ENCODE results near the gene BTN2A1. TPM values are rescaled to one million over a fixed set of nuclear protein-coding genes. Genes with fewer than 3 reads are reported as not detected.

Gene BTN2A1
- total and polyA plus RNA-seq, 2 of the 13 experiments (the other 11 are each of a cell fraction or from before 2014, with no cell fraction given), result 16.4 to 30.4 TPM

GRCh38 chr6:26457806-26458688, at the start of gene BTN2A1 (continued):
- TF ChIP-seq ZMYM3 (CRISPR knock-in tag; IDR thresholded peaks at IDR 0.05) (no peak), CTCF (CRISPR knock-in tag; IDR thresholded peaks at IDR 0.05) (peak; percentile 57), PLSCR1 (CRISPR knock-in tag; IDR thresholded peaks at IDR 0.05; ENCODE audit: borderline replicate concordance) (no peak), ZFX (CRISPR knock-in tag; IDR thresholded peaks at IDR 0.05; ENCODE audit: low read depth) (peak; percentile 10), ZMYM4 (CRISPR knock-in tag; IDR thresholded peaks at IDR 0.05) (0 out of 2 replicates have a peak, but pooled peaks have one; percentile 29), BHLHE40 (IDR thresholded peaks at IDR 0.05; ENCODE audit: low read length) (no peak), RARA (CRISPR knock-in tag; IDR thresholded peaks at IDR 0.05) (no peak), ZNF629 (CRISPR knock-in tag; conservative IDR thresholded peaks at IDR 0.05) (no peak), ZNF761 (CRISPR knock-in tag; conservative IDR thresholded peaks at IDR 0.05) (no peak), ZNF136 (CRISPR knock-in tag; IDR thresholded peaks at IDR 0.05; ENCODE audit: low read depth) (no peak), ZFP37 (CRISPR knock-in tag; IDR thresholded peaks at IDR 0.05; ENCODE audit: borderline replicate concordance) (no peak), ZNF292 (CRISPR knock-in tag; IDR thresholded peaks at IDR 0.05; ENCODE audit: borderline replicate concordance, low read depth) (no peak), KAT8 (CRISPR knock-in tag; IDR thresholded peaks at IDR 0.05) (peak; percentile 70), ZBTB20 (CRISPR knock-in tag; IDR thresholded peaks at IDR 0.05; ENCODE audit: borderline replicate concordance, low read depth) (0 out of 2 replicates have a peak, but pooled peaks have one; percentile 42), CENPX (CRISPR knock-in tag; IDR thresholded peaks at IDR 0.05) (no peak), NPAS2 (CRISPR knock-in tag; IDR thresholded peaks at IDR 0.05; ENCODE audit: borderline replicate concordance) (no peak), DMTF1 (CRISPR knock-in tag; IDR thresholded peaks at IDR 0.05) (no peak), NKX3-1 (CRISPR knock-in tag; IDR thresholded peaks at IDR 0.05) (0 out of 2 replicates have a peak, but pooled peaks have one; percentile 28), JARID2 (CRISPR knock-in tag; IDR thresholded peaks at IDR 0.05; ENCODE audit: insufficient replicate concordance) (no peak), ZNF121 (CRISPR knock-in tag; IDR thresholded peaks at IDR 0.05) (no peak), TGIF2 (CRISPR knock-in tag; IDR thresholded peaks at IDR 0.05) (peak; percentile 53; the same call in 1 of the 2 replicates), ZBTB21 (CRISPR knock-in tag; IDR thresholded peaks at IDR 0.05) (no peak), KLF13 (CRISPR knock-in tag; IDR thresholded peaks at IDR 0.05) (0 out of 2 replicates have a peak, but pooled peaks have one; percentile 59), RFX5 (IDR thresholded peaks at IDR 0.05; ENCODE audit: low read depth, low read length) (peak; percentile 99), REXO4 (CRISPR knock-in tag; IDR thresholded peaks at IDR 0.05; ENCODE audit: borderline replicate concordance) (no peak), ZBTB8A (CRISPR knock-in tag; IDR thresholded peaks at IDR 0.05; ENCODE audit: borderline replicate concordance, low read depth) (no peak)
